K562 (cell line): Measurements from ENCODE around the gene STAU1. TPM values are rescaled to one million over a fixed set of nuclear protein-coding genes. Genes with fewer than 3 reads are reported as not detected.
A peak's percentile ranks its signal among the peaks of the same experiment; 100 is the strongest.
"Not testable (repeated sequence)": the region's sequence is repeated elsewhere in the genome, so short reads cannot be mapped to it uniquely, and the experiment has no call there.

Experiments used
- ATAC-seq: fragments of 200-7000 bp; cut with Tn5 transposase; 3 replicates; pipeline ENCODE4 v1.9.1; 2020; ENCODE audit warnings: moderate library complexity
- BruUV-seq: library from RNA; stranded (reverse); fragments of 400-500 nt; replicated peaks from 2 replicates; lab custom pipeline; 2021; lab: Mats Ljungman, UMichigan
- CTCF ChIA-PET: fragments of 300-600 bp; formaldehyde crosslinking; extraction: SDS; loops from one replicate; lab custom pipeline; 2021; ENCODE audit warnings: low intra/inter-chr PET ratio; lab: Yijun Ruan, JAX
- POLR2A ChIA-PET: fragments of 300-600, 350-650 bp; sonication (Branson Sonifier 250); formaldehyde crosslinking; extraction: SDS; loops from one replicate; lab custom pipeline; 2021; ENCODE audit warnings: antibody characterized with exemption, inconsistent platforms; lab: Yijun Ruan, JAX
- DNase-seq, 4 experiments: peaks; one replicate each; pipeline versions ENCODE4 v3.0.0 to v3.0.0-alpha.2; 2011 to 2018; ENCODE audit warnings: low spot score in 3 of 4, mixed read lengths in 3 of 4; ENCODE audit errors: extremely low read depth in 1 of 4
- FAIRE-seq: peaks from 2 replicates; lab custom pipeline; 2011; peaks lifted over from hg19 to GRCh38; lab: Jason Lieb, UNC
- H2AFZ ChIP-seq: 2 replicates; pipeline ENCODE4 v1.6.0; 2011; ENCODE audit warnings: low read depth, low read length, control low read depth, inconsistent platforms
- H3K27ac ChIP-seq: fragments of 200-600 bp; 3 replicates; pipeline ENCODE4 v1.8.0; 2011; ENCODE audit warnings: low read depth, mild to moderate bottlenecking, control low read depth, inconsistent platforms, low read length, moderate library complexity, mixed read lengths; ENCODE audit errors: extremely low read depth
- H3K27me3 ChIP-seq, 2 experiments: fragments of 300-600 bp in 1 of 2; 2 replicates in 1 of 2; 3 replicates in 1 of 2; pipeline versions ENCODE4 v1.6.0 to v1.8.0; 2011; ENCODE audit warnings: inconsistent platforms in 2 of 2, low read length in 2 of 2, mild to moderate bottlenecking in 1 of 2, mixed read lengths in 1 of 2, moderate library complexity in 1 of 2; ENCODE audit not compliant: control insufficient read depth in 2 of 2, insufficient read depth in 2 of 2
- H3K36me3 ChIP-seq: fragments of 300-600 bp; 3 replicates; pipeline ENCODE4 v1.8.0; 2011; ENCODE audit warnings: mild to moderate bottlenecking, low read length, inconsistent platforms; ENCODE audit not compliant: control insufficient read depth, insufficient read depth
- H3K4me1 ChIP-seq, 2 experiments: fragments of 200-600 bp in 1 of 2; replicated peaks in 1 of 2; 2 replicates in 1 of 2; 3 replicates in 1 of 2; pipeline versions ENCODE4 v1.5.1 to v1.8.0; 2011; ENCODE audit warnings: inconsistent platforms in 2 of 2, low read length in 2 of 2, mild to moderate bottlenecking in 1 of 2, mixed read lengths in 1 of 2, moderate library complexity in 1 of 2; ENCODE audit not compliant: control insufficient read depth in 2 of 2, insufficient read depth in 2 of 2
- H3K4me2 ChIP-seq: 2 replicates; pipeline ENCODE4 v1.6.1; 2011; ENCODE audit warnings: low read length, control low read depth, inconsistent platforms, mixed read lengths; ENCODE audit not compliant: insufficient read depth
- H3K4me3 ChIP-seq: fragments of 200-600 bp; sonication (generic), shearing (Covaris generic); 2 replicates; pipeline ENCODE4 v1.5.1; 2016; ENCODE audit warnings: control low read depth, inconsistent platforms
- H3K79me2 ChIP-seq: fragments of 200-600 bp; 3 replicates; pipeline ENCODE4 v1.8.0; 2011; ENCODE audit warnings: low read length, inconsistent platforms; ENCODE audit not compliant: control insufficient read depth, insufficient read depth
- H3K9ac ChIP-seq, 2 experiments: 2 replicates each; pipeline versions ENCODE4 v1.6.0 to v1.6.1; 2011; ENCODE audit warnings: low read depth in 2 of 2, low read length in 2 of 2, control low read depth in 1 of 2, inconsistent platforms in 1 of 2, mild to moderate bottlenecking in 1 of 2, mixed read lengths in 1 of 2; ENCODE audit not compliant: insufficient read depth in 1 of 2
- H3K9me1 ChIP-seq: one replicate; pipeline ENCODE4 v1.6.0; 2011; ENCODE audit warnings: inconsistent platforms, mild to moderate bottlenecking, low read length, moderate library complexity; ENCODE audit not compliant: control insufficient read depth, insufficient read depth
- H3K9me3 ChIP-seq: replicated peaks from 2 replicates; pipeline ENCODE4 v1.5.1; 2011; ENCODE audit warnings: low read depth, low read length, inconsistent platforms; ENCODE audit not compliant: control insufficient read depth, insufficient read depth
- H4K20me1 ChIP-seq: replicated peaks from 2 replicates; pipeline ENCODE4 v1.6.1; 2011; ENCODE audit warnings: low read length, inconsistent platforms, mixed read lengths; ENCODE audit not compliant: control insufficient read depth, insufficient read depth
- EGR1 ChIP-seq: fragments of 450-650 bp; conservative IDR thresholded peaks from 2 replicates; pipeline ENCODE4 v1.6.1; 2017; ENCODE audit warnings: mild to moderate bottlenecking
- MEF2A ChIP-seq: IDR thresholded peaks from 2 replicates; pipeline ENCODE4 v1.6.1; 2011; ENCODE audit warnings: low read depth, mild to moderate bottlenecking, low read length, moderate library complexity; ENCODE audit not compliant: control insufficient read depth
- RBM25 ChIP-seq: fragments of 200-400 bp; formaldehyde crosslinking; IDR thresholded peaks from 2 replicates; pipeline ENCODE4 v1.6.1; 2018; ENCODE audit warnings: low read length, low read depth, moderate library complexity; ENCODE audit not compliant: severe bottlenecking
- SETDB1 ChIP-seq: IDR thresholded peaks from one replicate; pipeline ENCODE4 v1.6.1; 2012; ENCODE audit warnings: low read length, control low read depth, inconsistent platforms
- ZNF121 ChIP-seq: sonication (generic); formaldehyde crosslinking; conservative IDR thresholded peaks from 2 replicates; pipeline ENCODE4 v1.8.0; 2022; ENCODE audit warnings: missing genetic modification reagents
- WGBS: fragments of 100-300 bp; shearing (Covaris generic); methylation state at CpG from one replicate; pipeline ENCODE4 v1.1.6; 2016; ENCODE audit warnings: low coverage, mixed read lengths; ENCODE audit not compliant: insufficient coverage; ENCODE audit errors: missing lambda C conversion rate; 5-methylcytosine and 5-hydroxymethylcytosine counted together
- in situ Hi-C: fragments of 300-500 bp; cut with MboI; formaldehyde crosslinking; loops from 4 replicates; pipeline ENCODE4 v1.15.0; 2018; ENCODE audit warnings: inconsistent platforms, mixed read lengths
- intact Hi-C: fragments of 100-400 bp; cut with micrococcal nuclease; formaldehyde crosslinking; loops from 2 replicates; pipeline ENCODE4 v1.14.2; 2022
- polyA plus RNA-seq, 8 experiments: library from polyadenylated mRNA; depleted of rRNA in 4 of 8; stranded (reverse) in 5 of 8; unstranded in 3 of 8; fragments of >200 nt; fragmentation: Nextera tagmentation in 2 of 8; fragmentation: Illumina TruSeq in 1 of 8; extraction: Ambion mirVana in 2 of 8; extraction: Trizol in 1 of 8; gene quantifications; 2 replicates each; pipeline versions ENCODE4 v1.2.1 to v1.2.3, GENCODE V29; 2011 to 2014; ENCODE audit warnings: inconsistent platforms in 1 of 8, missing spikeins in 1 of 8
- total RNA-seq, 7 experiments: library from RNA; depleted of rRNA in 6 of 7; stranded (reverse); fragments of >200 nt in 6 of 7; fragmentation: Illumina TruSeq in 2 of 7; extraction: Trizol in 2 of 7; gene quantifications; 2 replicates each; pipeline versions ENCODE4 v1.2.1 to v1.2.3, GENCODE V29; 2011 to 2021; ENCODE audit warnings: low replicate concordance in 1 of 7

STAU1 gene
- total and polyA plus RNA-seq, 9 of the 15 experiments (the other 6 are each of a cell fraction or from before 2014, with no cell fraction given) = 18.0 to 106 (median 50.6) TPM

DNA sequence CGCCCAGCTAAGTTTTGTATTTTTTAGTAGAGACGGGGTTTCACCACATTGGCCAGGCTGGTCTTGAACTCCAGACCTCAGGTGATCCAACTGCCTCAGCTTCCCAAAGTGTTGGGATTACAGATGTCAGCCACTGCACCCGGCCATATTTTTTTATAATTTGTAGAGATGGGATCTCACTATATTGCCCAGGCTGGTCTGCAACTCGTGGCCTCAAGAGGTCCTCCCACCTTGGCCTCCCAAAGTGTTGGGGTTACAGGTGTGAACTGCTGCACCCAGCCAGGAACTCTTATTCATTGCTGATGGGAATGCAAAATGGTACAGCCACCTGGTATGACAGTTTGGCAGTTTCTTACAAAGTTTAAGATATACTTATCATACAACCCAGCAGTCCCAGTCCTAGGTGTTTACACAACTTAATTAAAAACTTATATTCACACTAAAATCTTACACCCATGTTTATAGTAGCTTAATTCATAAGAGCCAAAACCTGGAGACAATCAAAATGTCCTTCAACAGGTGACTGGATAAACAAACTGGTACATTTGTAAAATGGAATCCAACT lies 11.7 kb upstream of the STAU1 start:
- Histone ChIP-seq H3K9me3 (no peaks in the 10 kb centered on the region), H3K27ac (no peak overlapping the region), H3K36me3 (no peaks in the 10 kb centered on the region), H3K4me3 (no peak overlapping the region), H3K79me2 (no peaks in the 10 kb centered on the region), H2AFZ (no peak overlapping the region), H3K9me1 (no peaks in the 10 kb centered on the region), H3K9ac (no peak overlapping the region), H4K20me1 (no peaks in the 10 kb centered on the region), H3K4me2 (no peak overlapping the region), H3K27me3 (no peaks in the 10 kb centered on the region), H3K4me1 (no peaks in the 10 kb centered on the region)
- TF ChIP-seq SETDB1 = no peak
- TF ChIP-seq ZNF121 (CRISPR knock-in tag) = peak; percentile 80
- peak; percentile 8 for TF ChIP-seq RBM25
- BruUV-seq = no TSS peak
- FAIRE-seq = no peak
- intact Hi-C loops (no loop called here), in situ Hi-C loops (no loop called here)
- POLR2A ChIA-PET = interaction anchor here (0.6 kb wide), 1 partner anchor 51 kb away, joined by 3 read pairs; no protein-coding TSS in a partner anchor
- WGBS = 42% methylated on average over 4 of the region's 4 CpGs
- DNase-seq = no peak
- ATAC-seq = no peak
- CTCF ChIA-PET = no interaction called here

DNA sequence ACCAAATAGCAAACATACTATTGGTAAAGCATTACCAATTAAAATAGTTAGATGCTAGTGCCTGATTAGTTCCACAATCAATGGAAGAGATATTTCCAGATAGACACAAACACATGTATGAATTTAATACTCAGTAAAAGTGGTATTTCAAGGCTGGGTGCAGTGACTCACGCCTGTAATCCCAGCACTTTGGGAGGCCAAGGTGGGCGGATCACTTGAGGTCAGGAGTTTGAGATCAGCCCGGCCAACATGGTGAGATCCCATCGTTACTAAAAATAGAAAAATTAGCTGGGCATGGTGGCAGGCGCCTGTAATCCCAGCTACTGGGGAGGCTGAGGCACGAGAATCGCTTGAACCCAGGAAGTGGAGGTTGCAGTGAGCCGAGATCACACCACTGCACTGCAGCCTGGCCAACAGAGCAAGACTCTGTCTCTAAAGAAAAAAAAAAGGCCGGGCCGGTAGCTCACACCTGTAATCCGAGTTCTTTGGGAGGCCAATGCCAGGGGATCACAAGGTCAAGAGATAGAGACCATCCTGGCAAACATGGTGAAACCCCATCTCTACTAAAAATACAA lies 4.9 kb upstream of the STAU1 start:
- Histone ChIP-seq H3K4me1 (peaks cover 0 to 12% of the 10 kb centered on the region in 2 experiments; a peak in 2 of 5 replicates), H2AFZ (peak overlapping the region; percentile 84; the same call in 1 of the 2 replicates)
- intact Hi-C loops, ATAC-seq, BruUV-seq, H3K27ac ChIP-seq, FAIRE-seq, H3K9me3 ChIP-seq, H3K4me2 ChIP-seq, H3K4me3 ChIP-seq, H3K9me1 ChIP-seq, H3K9ac ChIP-seq, H3K36me3 ChIP-seq, H3K79me2 ChIP-seq, CTCF ChIA-PET, in situ Hi-C loops, H4K20me1 ChIP-seq, DNase-seq, H3K27me3 ChIP-seq: not testable (repeated sequence)
- 0 out of 2 replicates have a peak, but pooled peaks have one; percentile 10 for TF ChIP-seq MEF2A
- TF ChIP-seq ZNF121 (CRISPR knock-in tag) = peak; percentile 74
- TF ChIP-seq EGR1 = peak; percentile 52
- POLR2A ChIA-PET = interaction anchor here (0.8 to 1.4 kb wide), 3 partner anchors 9 to 26 kb away, joined by 4 to 5 read pairs (median 4); partner anchors contain the start of gene DDX27
- 63% methylated on average over 11 of the region's 11 CpGs for WGBS
